H4 (cell line): Measurements from ENCODE around the gene COL19A1. TPM values are rescaled to one million over a fixed set of nuclear protein-coding genes. Genes with fewer than 3 reads are reported as not detected.
"Not testable (repeated sequence)": the region's sequence is repeated elsewhere in the genome, so short reads cannot be mapped to it uniquely, and the experiment has no call there.

Experiments used
- DNase-seq: peaks from one replicate; pipeline ENCODE4 v3.0.0-alpha.2; 2015; ENCODE audit warnings: low spot score
- total RNA-seq: library from RNA; depleted of rRNA; stranded (reverse); fragments of >200 nt; shearing (Covaris generic); gene quantifications from 2 replicates; pipeline ENCODE4 v1.2.3, GENCODE V29; 2014; rRNA removed

COL19A1 gene
- 1.5 TPM in 1 of 2 replicates, not detected in the other for total RNA-seq

DNA sequence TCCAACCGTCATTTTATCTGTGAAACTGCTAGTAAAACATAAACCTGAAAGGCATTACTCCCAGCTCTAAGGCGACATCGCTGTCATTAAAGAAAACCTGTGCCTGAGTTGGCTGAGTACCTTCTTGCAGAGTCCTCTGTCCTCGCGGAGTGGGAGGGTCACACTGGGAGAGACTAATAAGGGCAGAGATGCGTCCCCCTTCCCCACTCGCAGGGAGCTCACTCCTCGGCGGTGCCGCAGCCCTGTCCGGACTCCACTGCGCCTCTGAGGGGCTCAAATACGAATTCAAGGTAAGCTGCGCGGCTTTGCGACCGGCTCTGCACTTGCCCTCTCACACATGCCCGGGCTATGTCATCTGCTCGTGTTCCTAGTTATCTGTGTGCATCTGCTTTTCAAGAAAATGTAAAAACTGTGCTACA, at the start of gene COL19A1:
COL19A1 (plus strand) TSS at position 206 of the 419 bp plus-strand sequence. CDS start 13,012 bp downstream, outside the sequence.
- no peak for DNase-seq

DNA sequence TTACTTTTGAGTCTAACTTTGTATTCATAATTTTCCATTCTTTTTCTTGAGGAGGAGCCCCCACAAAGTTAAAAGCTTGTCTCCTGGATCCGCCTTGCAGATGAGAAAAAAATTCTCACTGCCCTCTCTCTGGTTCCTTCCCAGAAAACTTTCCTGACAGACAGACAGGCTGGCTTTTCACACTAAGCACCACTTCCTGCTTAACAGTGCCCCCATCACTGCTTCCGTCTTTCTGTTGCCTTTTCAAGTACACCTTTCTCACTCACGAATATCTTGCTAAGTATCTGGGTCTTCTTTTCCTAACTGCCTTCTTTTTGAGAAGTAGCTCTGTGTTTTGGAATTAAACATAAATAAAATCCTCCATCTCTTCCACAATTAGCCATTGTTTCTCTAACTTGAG, 49.8 kb upstream of the COL19A1 start:
- no peak for DNase-seq

DNA sequence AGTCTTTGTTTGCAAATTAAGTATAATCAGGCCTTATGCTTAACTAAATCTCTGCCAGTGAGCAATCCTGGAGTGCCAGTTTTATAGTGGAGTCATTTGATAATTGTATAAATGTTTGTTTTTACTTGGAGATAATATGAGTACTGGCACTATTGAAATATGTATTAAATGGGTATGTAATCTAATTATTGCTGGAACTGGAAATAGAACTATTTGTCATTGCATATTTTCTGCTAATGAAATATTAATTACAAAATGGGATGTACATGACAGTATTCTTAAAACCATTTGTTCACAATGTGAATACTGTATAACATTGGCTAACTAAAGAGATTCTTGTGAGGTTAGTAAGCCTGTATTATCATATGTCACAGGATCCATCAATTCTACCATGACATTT, 49.0 kb upstream of the COL19A1 start:
- DNase-seq: no peak

DNA sequence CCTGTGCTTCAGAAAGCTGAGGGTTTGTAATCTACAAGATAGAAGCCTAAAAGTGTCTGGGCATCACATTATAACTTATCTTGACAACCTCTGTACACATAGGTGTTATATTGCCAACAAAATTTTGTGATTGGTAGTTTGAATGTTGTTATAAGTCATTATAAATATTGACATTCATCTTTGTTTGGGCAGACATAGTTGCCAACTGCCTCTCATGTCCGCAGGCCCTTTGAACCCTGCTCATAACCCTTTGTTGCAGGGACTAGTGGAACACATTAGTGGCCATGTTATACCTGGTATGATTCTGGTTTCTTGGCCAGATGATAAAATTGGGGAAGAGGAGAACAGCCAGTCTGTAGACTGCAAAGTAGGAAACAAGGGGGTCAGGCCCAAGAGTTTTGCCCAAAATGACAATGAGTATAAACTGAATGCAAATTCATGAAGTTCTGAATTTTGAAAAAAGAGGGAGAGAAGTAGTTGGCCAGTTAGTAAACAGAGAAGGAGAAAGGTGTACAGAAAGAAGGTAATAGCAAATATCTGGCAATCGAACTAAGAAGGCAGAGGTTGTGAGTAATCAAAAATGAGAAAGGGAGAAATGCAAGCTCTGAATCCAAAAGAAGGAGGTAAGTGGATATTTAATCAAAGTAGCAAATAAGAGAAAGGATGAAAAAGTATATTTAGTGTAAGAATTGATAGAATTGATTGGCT, 48.0 kb upstream of the COL19A1 start:
- no peak for DNase-seq

- DNase-seq: no peak
Measured at GRCh38 chr6:69819138-69819537, 47.2 kb upstream of the COL19A1 start.

DNA sequence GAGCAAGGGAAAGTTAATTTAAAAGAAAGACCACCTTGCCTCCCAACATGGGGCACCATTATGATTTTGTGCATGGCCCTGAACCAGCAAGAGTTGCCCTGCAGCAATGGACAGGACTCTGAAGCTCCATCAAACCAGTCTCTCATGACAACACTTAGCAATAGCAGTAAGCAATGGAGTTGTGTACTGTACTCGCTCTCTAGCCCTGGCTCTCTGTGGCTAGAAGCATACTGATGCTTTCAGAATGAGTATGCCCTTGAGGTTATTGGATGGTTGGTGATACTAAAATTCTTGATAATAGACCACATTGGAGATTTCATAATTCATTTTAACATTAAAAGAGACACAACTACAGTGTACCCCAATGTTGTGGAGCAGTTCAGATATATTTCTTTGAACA, 46.3 kb upstream of the COL19A1 start:
- no peak for DNase-seq

- DNase-seq: no peak
Measured at GRCh38 chr6:69820438-69820837, 45.9 kb upstream of the COL19A1 start.

- not testable (repeated sequence) for DNase-seq
Measured at GRCh38 chr6:69824355-69824754, 42.0 kb upstream of the COL19A1 start.

GRCh38 chr6:69825904-69826303, 40.5 kb upstream of the COL19A1 start:
- DNase-seq: peak; percentile 15

DNA sequence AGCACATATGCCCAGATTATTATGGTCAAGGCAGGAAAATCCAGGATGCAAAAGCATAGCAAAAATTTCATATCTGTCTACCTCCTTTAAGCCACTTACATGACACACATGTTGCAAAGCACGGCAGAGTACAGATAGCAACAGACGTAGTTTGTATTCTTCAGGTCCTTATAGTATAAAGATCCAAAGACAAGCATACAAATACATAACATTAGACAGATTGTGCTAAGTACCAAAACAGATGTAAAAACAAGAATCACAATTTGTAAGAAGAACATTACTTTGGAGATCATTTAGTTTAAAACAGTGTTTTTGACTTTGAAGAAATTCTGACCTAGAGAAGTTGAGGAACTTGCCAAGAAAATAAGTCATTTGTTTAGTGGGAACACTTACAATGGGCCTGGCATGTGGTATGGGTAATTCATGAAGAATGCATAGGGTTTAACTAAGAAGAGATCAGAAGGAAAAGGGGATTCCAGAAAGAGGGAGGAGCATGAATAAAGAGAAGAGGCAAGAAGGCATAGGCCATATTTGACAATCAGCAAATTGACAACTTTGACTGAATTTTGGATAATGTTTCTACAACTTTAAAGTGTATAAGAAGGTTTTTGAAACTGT, 39.0 kb upstream of the COL19A1 start:
- peak; percentile 16 for DNase-seq

DNA sequence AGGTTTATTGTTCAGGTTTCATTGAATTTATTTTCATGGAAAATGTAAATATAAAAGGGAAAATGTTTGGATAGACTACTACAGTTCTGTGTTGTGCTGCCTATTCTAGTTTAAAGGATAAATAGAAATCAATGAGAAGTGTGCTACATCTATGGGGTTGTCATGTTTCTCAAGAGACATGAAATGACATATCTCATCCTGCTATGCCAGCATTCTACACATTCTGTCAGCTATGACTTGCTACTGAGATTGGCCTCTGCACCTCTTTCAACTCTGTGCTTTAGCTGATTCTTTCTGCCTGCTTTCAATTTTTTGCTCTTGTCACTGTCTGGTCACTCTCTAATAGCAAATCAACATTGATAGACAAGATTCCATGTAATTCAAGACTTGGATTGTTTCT, 33.8 kb upstream of the COL19A1 start:
- no peak for DNase-seq

DNA sequence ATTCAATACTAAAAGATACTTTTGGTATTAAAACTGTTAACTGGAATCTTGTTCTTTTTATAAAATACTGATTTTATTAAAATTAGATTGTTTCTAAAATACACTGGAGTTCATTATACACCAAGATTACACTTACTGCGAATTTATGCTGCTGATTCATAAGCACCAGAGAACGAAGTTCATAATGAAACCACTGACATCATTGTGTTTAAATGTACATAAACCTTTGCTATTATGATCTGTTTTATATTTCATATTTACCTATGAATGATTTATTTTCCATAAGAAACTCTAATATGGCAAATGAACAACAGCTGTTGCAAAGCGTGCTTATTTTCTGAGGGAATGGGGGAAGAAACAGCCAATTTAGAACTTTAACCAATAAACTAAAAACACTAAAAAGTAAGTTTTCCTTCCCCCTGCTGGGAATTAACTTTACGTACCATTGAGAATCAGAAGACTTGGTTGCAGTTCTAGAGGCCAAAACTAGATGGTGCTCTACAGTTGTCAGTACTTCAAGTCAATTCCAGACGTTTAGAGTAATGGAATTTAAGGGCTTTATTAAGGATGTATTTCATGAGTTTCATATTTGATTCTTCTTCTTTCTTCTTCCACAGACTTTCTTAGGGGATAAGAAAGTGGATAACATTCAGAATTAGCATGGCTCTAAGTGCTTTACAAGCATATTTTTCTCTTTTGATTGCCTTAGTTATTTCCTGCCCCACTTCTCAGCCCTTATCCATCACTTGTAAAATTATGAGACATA, 30.8 kb upstream of the COL19A1 start:
- peak; percentile 67 for DNase-seq

GRCh38 chr6:69841862-69842261, 24.5 kb upstream of the COL19A1 start:
- DNase-seq: no peak

DNA sequence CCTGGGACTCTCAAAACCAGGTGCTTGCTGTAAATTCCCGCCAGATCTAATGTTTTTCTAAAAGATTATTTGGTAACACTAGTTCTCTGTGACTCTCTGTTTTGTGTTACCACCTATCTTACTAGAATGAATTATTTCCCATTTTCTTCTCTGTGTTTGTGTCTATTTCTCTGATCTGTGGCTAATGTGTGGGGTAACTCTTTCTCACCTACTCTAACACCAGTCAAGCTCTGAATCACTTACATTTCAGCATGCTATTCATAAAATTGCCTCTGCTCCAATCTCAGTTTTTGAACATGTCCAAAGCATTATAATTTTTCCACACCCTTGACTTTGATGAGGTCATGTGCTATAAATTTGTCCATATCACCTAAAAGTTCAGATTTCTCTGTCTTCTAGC, 23.2 kb upstream of the COL19A1 start:
- DNase-seq: no peak

GRCh38 chr6:69846312-69846711, 20.0 kb upstream of the COL19A1 start:
- DNase-seq: no peak

DNA sequence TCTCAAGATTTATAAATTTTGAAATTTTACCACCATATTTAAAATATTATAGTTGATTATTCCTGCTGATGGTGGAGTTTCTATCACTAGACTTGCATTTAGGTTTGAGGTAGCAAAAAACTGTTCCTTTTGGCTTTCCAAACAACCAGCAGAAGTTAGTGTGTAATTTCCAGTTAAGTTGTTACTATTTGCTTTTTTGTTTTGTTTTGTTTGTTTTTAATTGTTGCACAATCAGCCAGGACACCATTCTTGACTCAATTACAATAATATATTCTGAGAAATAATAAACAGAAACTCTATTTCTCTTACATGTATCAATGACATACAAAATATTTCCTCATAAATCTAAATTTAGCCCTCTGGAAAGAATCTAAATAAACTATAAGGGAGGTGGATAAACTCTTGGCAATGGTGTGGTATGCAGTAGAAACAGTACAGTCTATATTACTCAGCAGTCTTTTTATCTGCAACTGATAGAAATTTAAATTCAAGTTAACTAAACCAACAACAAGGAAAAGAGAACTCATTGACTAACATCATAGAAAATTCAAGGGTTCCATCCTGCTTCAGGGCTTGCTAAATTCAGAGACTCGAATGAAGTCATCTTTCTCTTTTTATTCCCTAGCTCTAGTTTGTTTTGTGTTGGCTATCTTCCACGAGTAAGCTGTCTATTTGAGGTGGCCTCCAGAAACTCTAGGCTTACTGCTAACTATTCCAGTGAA, 19.4 kb upstream of the COL19A1 start:
- DNase-seq: peak; percentile 17

DNA sequence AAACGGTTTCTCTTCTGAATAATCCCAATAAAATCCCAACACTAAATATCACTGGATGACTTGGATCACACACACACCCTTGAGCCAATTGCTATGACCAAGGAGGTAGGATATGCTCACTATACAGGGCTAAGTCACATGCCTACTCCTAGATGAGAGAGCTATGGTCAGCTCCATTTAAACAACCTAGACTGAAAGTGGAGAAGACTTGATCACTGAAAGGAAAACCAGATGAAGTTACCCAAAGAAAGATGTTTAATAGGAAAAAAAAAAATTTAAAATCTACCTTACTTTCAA, 18.9 kb upstream of the COL19A1 start:
- no peak for DNase-seq

DNA sequence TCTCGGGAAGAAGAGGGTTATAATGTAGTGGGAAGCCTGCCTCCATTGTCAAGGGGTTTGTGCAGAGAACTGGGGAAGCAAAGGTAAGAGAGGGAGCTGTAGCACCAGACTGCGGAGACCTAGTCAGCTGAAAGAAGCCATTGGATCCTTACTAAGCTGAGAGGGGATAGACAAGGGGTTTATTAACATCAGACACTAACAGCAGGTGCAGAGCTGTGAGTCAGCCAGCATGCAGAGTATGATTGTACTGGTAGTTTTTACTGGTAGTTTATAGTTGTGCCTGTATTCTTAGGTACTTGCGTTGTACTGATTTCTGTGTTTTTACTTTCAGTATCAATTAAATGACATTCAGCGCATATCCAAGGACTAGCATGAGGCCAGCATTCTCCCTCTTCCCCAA, 17.8 kb upstream of the COL19A1 start:
- no peak for DNase-seq

DNA sequence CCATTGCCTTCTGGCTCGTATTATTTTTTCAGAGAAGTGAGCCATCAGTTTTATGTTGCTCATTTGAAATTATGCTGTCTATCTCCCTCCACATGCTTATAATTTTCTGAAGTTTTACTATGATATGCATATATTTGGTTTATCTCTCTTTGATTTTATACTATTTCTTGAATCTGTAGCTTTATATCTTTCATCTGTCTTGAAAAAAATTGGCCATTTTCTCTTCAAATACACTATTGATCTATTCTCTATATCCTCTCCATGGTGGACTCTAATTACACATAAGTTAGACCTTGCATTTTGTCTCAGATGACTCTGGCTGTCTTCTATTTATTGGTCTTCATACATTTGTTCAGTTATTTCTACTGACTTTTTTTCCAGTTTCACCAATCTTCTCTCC, 13.7 kb upstream of the COL19A1 start:
- no peak for DNase-seq

- DNase-seq: peak; percentile 85
Measured at GRCh38 chr6:69861986-69862385, 4.4 kb upstream of the COL19A1 start.

GRCh38 chr6:69863766-69864165, 2.6 kb upstream of the COL19A1 start:
- no peak for DNase-seq

GRCh38 chr6:69865126-69865525, 1.2 kb upstream of the COL19A1 start:
- DNase-seq: peak; percentile 15
